HG03108 (cell line): ENCODE data around the gene KRTAP29-1.
A peak's percentile ranks its signal among the peaks of the same experiment; 100 is the strongest.

Experiments
- ATAC-seq: cut with Tn5 transposase; IDR thresholded peaks from one replicate; pipeline ENCODE4 v1.9.1; 2021; ENCODE audit warnings: moderate library complexity; ENCODE audit not compliant: unreplicated experiment

The KRTAP29-1 gene

DNA sequence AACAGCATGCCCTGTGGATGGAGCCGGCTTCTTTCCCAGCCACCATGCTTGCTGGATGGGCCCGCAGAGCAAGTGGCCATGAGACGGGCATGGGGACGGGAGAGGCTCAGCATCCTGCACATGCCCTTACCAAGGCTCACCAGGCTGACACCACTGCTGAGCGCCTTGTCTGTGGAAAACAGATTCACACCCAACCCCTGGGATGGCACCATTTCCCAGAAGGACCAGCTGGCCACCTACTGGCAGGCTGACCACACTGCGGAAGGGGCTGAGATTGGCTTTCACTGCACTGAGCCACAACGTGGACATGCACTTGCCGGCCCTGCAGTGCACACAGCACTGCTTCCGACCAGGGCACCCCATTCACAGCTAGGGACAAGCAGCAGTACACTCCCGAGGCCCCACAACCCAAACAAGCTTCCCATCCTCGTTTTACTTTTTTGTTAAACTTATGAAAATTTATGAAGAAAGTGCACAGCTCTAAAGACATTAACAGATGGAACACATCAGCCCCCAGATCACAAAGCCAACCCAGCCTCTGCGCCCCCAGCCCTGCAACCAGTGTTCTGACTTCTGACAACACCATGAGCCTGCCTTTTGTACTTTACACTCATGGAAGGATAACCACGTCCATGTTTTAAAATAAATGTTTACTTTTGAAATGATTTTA is 26.8 kb upstream of the KRTAP29-1 start:
- no peak for ATAC-seq

DNA sequence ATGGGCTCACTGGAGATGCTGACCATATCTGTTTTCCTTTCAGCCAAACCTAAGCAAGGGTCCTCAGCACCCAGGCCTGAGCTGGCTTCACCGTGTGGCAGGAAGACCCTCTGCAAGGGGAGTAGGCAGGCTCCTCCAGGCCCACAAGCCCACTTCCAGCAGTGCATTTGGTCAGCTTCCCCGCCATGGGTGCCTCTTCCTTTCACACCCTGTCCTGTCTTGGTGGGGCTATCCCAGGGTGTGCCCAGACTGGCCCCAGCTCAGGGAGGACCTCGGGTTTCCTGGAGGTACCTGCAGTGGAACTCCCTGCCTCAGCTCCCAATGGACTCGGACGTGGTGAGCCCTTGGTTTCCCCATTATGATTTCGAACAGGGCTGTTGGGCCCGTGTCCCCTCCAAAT is 25.6 kb upstream of the KRTAP29-1 start:
- no peak for ATAC-seq

DNA sequence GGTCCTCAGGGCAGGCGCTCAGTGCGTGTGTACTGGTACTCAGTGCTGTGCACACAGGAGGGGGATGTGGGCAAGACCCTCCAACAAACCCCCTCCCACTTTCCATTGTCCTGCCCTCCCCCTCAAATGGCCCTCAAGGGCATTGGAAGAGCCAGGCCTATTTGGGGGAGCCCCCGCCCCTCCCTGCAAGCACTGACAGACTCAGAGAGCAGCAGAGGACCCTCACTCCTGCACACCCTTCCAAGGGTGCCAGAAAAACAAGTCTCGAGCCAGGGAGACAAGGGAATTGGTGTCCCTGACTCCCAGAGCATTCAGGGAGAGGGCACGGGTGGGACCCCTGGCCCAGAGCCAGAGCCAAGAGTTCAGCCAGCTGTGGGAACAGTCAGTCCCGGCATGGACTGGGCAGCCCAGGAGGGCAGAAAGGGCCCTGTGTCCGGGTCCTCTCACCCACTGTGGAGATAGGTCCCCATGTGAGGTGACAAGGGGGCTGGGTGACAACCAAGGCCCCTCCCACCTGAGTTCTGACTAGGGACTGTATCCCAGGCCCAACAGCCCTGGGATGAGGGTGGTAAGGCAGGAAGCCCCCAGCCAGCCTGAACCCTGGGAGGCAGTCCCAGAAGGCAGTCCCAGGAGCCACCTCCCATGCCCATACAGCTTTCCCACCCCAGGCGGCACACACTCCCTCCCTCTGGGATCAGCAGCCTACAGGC is 24.9 kb upstream of the KRTAP29-1 start:
- ATAC-seq = no peak

DNA sequence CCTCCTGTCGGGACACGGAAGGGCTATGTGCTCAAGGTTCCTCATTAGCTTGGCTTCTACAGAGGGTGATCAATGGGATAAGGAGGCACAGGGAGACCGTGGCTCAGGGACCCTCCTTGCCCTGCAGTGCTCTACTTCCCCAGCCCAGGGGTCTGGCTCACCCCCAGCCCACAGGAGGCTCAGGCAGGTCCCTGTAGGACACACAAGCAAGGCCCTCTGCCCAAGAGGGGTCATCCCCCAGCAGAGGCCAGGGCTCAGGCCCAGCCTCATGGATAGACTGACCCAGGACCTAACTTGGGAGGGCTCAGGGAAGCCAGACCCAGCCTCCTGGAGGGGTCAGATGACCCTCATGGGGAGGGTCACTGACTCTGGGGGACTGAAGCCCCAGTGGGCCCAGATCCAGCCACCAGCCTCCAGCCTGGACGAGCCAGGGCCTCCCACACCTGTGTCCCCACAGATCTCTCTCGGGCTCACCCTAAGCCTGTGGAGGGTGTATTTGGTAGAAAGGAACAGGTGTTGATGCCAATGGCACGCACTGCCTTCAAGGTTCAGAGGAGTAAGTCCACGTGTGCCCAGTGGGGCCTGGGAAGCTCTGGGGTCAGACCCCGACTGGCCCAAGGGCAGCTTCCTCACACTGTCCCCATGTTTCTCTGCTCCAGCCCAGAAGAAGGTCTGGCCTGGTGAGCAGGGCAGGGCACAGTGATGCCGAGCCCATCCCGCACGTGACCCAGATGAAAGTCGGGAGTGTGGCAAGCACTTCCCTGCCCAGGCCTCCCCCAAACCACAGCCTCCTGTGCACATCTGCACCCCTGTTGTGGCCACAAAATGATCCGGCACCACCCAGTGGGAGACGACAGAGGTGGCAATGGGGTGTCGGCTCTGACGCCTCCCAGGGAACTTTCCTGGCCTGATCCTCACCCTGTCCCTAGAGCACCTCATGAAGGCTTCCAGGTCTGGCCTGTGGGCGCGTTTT is 23.8 kb upstream of the KRTAP29-1 start:
- no peak for ATAC-seq

DNA sequence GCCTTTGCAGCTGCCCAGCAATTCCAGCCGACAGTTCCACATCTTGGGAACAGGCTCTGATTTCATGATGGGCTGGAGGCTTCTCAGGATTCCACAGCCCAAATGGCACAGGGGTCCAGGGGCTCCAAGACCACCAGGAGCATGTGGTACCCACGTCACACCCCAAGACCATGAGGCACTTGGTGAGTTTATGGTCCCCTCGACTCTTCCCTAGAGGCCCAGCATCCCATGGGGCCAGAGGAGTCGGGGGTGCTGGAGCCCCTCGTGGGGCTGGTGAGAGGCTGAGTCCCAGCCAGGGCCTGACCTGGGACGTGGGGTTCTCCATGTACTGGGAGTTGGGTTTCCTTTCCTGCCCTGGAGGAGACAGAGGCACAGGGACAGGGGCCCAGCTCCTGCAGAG is 23.0 kb upstream of the KRTAP29-1 start:
- ATAC-seq = no peak

DNA sequence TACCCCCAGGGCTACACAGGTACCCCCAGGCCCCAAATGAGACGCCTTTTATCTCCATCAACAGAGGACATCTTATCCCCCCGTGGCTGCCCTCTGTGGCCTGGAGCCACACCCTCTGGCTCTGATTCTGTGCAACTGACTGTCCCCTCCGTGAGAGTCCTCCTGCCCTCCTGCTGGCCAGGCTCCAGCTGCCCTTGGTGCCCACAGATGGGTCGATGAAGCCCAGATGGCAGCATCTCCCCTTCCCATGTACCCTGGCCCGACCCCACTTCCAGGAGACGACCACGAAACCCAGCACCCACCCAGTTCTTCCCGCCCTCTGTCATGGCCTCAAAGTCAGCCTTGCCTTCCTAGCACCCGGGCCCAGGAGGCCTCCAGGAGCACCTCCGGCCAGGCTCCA is 22.5 kb upstream of the KRTAP29-1 start:
- ATAC-seq = no peak

DNA sequence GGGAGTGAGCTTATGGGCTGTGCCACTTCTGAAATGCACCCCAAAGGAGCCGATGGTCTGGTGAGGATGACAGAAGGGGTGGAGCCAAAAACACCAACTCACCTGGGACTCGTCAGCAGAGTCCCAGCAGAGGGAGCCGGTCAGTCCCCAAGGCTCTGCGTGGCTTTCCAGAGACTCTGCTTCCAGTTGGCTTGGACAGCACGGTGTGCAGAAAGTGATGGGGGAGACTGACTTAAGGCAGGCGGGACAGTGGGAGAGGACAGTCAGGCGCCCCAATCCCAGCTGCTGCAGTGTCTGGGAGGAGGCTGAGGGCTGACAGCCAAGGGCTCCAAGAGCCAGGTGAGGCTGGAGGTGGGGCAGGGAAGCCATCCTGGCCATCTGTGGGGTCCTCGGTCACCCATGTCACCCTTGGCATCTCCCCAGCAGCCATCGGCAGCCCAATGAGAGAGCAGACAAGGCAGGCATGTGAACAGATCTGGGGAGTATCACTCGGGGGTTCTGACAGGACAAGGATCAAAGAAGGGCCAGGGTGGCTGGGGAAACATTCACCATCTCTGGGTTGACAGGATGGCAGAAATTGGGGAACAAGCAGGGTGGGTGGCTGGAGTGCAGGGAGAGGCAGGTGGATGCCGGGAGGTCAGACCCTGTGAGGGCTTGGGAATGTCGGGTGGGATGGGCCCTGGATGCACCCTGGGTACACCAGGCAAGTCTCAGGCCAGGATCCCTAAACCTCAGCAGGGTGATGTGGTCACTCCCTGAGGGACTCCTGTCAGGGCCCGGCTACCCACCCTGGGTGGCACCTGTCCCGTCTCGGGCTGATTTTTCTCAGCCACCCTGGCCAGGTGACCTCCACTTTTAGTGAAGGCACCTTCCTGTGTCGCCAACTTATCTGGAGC is 21.8 kb upstream of the KRTAP29-1 start:
- no peak for ATAC-seq

DNA sequence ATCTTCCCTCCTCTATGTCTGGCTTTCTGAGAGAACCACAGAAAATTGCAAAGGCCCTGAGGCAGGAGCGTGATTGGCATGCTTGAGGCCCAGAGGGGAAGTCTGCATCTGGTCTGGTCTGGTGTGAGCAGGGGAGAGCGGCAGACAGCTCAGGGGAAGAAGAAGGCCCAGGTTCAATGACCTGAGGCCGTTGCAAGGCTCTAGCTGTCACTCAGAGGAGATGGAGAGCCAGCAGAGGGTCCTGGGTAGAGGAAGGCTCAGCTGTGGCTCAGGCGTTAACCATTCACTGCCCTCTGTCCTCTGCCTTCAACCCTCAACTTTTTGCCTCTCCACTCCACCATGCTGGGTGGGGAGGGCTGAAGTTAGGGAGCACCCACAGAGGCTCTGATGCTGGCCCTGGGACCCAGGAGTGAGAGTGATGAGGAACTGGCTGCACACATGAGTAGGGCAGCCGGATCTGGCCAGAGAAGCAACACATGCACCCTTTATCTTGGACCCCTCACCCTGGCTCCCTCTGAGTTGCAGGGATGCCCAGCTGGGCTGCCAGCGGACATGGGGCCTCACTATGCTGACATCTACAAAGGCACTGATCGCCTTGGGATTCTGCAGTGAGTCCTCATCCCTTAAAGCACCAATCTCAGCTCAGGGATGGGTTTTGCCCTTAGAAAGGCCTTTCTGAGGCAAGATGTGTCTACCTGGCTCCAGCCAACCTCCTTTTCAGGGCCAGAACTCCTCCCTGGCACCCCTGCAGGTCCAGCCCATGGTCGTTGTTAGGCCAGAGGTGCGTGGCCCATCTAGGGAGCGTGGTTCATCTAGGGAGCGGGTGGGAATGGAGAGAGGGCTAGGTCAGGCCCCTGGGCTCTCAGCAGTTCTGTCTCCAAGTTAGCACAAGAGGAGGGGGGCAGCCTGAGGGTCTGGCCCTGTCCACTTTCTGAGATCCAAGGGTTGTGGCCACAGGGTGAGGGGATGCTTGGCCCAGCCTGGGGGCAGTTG is 20.5 kb upstream of the KRTAP29-1 start:
- no peak for ATAC-seq

DNA sequence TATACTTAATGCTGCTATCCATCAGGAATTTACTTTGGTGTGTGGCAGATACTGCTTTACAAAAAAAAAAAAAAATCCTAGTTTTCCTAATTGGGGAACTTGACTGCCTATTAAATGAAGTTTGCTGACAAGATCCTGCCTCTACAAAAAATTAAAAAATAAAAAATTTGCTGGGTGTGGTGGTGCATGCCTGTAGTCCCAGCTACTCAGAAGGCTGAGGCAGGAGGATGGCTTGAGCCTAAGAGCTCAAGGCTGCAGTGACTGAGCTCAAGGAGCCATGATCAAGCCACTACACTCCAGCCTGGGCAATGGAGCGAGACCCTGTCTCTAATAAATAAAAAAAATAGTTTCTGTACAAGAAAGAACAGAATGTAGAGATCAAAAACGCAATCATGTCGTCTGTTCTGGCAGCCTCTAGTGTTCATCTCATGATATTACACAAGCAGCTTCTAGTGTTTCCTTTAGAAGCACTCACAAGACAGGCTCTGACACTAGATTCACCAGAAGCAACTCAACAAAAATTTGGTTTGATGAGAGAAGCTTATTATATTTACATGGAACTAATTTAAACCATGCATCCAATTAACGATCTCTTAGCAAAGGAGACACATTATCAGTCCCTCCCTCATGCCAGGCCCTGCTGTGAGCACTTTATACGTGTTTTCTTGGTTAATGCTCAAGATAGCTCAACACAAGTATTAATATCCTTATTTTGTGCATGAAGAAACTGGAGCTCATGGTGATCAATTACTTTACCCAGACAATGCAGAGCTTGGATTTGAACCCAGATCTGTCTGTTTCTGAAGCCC is 19.6 kb upstream of the KRTAP29-1 start:
- ATAC-seq = no peak

DNA sequence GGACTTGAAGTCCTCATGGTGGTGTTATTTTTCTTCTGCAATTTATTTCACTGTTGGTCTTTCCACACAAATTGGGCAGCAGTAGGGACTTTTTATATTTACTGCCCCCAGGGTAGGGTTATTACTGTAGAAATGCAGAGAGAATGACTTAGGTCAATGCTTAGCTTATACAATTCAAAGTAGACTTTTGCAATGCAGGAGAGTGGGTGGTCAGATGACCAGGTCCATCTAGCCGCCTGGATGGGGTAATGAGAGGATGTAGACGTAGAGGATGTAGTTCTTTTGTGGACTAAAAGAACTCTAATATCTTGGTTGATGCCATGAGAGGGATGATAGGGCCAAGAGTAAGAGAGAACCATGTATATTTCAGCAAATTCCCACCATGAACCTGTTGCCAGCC is 15.6 kb upstream of the KRTAP29-1 start:
- no peak for ATAC-seq

DNA sequence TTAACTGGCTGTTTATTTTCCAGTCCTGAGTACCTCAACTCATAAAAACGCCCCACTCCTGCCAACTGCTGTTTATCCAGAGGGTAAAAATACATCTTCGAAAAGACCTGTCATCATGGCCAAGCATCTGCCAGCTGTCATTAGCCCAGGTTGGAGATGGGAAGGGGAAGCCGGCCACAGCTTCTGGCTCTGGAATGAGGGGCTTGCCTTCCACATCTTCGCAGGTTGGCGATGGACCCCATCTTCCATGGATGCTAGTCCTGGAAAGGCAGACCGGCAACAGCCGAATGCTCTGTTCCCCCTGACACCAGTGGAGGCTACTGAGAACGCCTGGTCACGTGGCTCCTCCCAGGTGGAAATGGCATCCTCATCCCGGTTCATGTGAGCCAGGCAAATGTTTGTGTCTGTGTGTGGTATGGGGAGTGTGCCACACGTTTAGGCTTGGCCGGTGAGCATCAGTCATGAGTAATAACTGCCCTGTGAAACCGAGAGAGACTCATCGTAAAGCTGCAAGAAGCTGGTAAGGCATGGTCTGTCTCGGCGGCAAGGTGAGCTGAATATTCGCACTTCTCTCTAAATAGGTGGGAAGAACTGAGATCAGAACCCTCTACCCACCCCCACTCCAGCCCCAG is 13.3 kb upstream of the KRTAP29-1 start:
- no peak for ATAC-seq

DNA sequence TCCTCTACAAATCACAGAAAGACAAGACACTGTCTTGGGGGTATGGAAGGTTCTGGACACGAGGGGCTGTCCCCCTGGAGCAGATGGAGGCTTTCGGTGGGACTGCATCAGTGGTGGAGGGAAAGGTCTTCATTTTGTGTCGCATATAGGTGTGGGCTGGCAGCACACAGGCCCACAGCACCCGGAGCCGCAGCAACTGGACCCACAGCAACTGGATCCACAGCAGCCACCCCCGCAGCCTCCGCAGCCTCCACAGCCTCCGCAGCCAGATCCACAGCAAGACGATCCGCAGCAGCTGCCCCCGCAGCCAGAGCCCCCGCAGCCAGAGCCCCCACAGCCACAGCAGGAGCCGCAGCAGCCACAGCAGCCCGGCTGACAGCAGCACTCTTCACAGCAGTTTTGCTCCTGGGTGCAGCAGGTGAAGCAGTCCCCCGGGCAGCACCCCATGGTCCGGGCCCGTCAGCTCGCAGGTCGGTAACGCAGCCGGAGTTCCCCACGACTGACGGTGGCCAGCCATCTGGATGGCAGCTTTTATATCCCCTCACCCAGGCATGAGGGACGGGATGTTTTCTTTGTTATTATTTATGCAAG is 12.6 kb upstream of the KRTAP29-1 start, which contains the start of gene KRTAP17-1:
Gene KRTAP17-1, minus strand, starts transcription at position 507 of the 591 bp plus-strand sequence. Its CDS starts 60 bp downstream, at position 447.
- ATAC-seq = no peak

DNA sequence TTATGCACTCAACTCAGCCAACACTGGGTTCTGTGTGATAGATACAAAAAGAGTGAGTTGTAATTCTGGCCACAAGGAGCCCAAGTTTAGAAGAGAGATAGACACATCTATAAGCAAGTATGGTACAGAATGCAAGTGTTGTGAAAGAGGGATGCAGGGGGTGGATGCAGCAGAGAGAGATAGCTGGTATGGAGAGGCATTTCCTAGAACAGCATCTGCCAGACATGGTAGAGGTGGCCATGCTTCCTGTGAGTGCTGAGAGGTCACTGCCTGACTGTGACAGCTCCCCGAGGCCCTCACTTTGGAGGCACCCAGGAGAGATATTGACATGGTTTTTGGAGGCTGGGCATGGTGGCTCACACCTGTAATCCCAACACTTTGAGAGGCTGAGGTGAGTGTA is 8.5 kb upstream of the KRTAP29-1 start:
- ATAC-seq = no peak

DNA sequence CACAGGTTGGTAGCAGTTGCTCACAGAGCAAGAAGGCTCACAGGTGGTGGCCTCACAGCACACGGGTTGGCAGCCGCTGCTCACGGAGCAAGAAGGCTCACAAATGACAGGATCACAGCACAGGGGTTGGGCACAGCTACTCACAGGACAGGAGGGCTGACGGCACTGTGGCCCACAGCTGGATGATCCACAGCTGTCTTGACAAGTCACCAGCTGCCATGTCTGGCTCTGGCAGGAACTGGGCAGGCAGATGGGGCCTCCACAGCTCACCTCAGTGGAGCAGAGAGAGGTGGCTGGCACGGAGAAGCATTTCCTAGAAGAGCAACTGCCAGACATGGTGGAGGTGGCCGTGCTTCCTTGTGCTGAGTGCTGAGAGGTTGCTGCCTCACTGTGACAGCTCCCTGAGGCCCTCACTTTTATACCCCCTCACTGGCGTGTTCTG is 6.3 kb upstream of the KRTAP29-1 start, which contains the start of gene KRTAP16-1:
Gene KRTAP16-1, minus strand, starts transcription at position 392 of the 442 bp plus-strand sequence. Its CDS starts 56 bp downstream, at position 336.
- ATAC-seq = no peak

DNA sequence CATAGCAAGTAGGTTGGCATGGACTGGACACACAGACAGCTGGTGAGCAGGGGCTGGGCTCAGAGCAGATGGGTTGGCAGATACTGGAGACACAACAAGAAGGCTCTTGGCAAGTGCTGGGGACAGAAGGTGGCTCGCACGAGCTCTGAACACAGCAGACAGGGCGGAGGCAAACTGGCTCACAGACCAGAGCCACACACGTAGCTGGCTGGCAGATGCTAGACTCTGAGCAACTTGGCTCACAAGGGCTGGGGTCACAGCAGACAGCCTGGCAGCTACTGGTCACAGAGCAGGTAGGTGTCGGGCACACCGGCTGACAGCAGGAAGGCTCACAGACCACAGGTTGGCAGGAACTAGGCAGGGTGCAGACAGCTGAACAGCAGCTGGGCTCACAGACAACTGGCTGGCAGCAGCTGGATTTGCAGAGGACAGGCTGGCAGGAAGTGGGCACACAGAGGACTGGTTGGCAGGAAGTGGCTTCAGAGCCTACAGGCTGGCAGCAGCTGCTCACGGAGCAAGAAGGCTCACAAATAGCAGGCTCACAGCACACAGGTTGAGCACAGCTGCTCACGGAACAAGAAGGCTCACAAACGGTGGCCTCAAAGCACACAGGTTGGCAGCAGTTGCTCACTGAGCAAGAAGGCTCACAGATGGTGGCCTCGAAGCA is 5.7 kb upstream of the KRTAP29-1 start:
- ATAC-seq = peak; percentile 54

DNA sequence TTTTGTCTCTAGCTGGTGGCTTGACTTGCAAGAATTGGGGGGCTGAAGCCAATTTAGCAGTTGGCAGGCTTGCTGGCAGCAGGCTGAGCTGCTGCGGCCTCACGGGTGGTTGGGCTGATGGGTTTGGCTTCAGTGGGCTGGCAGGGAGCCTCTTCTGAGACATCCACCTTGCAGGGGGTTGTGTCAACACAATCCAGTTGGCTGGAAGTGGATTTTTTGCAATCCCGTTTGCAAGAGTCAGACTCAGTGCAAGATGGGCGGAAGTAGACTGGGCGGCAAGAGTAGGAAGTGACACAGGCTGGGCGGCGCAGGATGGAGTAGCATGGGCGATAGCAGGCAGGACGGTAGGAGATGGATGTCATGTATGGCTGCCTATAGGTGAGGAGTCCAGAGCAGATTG is 5.0 kb upstream of the KRTAP29-1 start:
- ATAC-seq = no peak

DNA sequence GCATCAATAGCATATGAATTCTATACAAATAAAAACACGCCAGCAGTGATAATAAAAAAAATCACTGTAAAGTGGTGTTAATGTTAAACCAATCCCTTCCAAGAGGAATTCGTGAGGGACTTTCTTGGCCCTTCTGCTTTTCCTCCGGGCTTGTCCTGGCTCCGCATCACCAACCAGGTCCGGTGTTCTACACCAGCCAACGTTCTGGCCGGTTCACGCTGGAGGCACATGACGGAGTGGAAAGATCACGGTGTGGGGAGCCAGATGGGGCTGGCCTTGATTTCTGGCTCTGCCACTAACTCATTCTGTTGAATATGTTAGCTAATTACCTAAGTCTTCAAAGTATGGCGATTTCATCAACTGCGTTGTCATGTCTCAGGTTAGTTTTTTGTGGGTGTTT is 1.4 kb upstream of the KRTAP29-1 start:
- ATAC-seq = no peak
